Inflammatory macrophage (primary cell): ENCODE measurements around the gene RRBP1.

Experiments used
- DNase-seq, 2 donors: peaks; one replicate each; pipeline ENCODE4 v3.0.0-alpha.2; 2020 to 2022
- total RNA-seq, 18 experiments: gene quantifications; one replicate each; lab custom pipeline; 2026; ENCODE audit warnings: mixed read lengths in 6 of 18, inconsistent platforms in 2 of 18; lab: John Stamatoyannopoulos, UW

The RRBP1 gene, protein sequence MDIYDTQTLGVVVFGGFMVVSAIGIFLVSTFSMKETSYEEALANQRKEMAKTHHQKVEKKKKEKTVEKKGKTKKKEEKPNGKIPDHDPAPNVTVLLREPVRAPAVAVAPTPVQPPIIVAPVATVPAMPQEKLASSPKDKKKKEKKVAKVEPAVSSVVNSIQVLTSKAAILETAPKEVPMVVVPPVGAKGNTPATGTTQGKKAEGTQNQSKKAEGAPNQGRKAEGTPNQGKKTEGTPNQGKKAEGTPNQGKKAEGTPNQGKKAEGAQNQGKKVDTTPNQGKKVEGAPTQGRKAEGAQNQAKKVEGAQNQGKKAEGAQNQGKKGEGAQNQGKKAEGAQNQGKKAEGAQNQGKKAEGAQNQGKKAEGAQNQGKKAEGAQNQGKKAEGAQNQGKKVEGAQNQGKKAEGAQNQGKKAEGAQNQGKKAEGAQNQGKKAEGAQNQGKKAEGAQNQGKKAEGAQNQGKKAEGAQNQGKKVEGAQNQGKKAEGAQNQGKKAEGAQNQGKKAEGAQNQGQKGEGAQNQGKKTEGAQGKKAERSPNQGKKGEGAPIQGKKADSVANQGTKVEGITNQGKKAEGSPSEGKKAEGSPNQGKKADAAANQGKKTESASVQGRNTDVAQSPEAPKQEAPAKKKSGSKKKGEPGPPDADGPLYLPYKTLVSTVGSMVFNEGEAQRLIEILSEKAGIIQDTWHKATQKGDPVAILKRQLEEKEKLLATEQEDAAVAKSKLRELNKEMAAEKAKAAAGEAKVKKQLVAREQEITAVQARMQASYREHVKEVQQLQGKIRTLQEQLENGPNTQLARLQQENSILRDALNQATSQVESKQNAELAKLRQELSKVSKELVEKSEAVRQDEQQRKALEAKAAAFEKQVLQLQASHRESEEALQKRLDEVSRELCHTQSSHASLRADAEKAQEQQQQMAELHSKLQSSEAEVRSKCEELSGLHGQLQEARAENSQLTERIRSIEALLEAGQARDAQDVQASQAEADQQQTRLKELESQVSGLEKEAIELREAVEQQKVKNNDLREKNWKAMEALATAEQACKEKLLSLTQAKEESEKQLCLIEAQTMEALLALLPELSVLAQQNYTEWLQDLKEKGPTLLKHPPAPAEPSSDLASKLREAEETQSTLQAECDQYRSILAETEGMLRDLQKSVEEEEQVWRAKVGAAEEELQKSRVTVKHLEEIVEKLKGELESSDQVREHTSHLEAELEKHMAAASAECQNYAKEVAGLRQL (N-terminal part only)
- total RNA-seq = 141 to 747 (median 328) reads per million in 18 experiments

DNA sequence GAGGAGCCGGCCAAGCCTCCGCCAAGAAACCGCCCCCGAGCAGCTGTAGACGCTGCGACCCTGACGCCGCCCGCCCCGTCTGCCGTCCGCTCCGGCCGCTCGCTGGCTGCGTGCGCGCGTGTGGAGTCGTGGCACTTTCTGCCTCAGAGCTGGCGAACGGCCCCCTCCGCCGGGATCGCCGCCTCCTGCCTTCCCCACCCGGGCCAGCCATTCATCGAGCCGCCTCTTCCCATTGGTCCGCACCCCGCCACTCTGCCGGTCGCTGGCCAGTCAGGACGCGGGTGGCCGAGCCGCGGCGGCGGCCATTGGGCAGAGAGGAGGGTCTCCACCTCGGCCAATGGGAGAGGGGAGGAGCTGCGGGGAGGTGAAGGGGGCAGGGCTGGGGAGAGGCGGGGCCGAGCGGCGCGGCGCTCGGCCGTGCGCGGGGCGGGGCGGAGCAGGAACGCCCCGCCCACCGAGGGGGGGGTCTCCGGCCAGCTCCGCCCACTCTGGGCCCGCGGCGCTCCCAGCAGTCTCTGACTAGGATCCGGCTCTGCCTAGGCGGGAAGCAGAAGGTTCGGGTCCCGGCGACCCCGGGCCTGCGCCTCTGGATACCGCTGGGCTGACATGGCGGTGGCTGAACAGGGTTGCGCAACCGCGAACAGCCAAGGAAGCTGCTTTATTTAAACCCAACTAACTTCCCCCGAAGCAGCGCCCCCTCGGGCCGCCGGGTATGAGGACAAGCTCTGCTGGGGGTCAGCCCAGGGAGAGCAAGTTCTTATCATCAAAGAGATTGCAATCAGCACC is at the start of gene RRBP1:
Gene RRBP1 (minus strand): TSS at position 140 of the 786 bp plus-strand sequence. CDS start 21,735 bp downstream, outside the sequence.
- DNase-seq = peak; percentile 98

DNA sequence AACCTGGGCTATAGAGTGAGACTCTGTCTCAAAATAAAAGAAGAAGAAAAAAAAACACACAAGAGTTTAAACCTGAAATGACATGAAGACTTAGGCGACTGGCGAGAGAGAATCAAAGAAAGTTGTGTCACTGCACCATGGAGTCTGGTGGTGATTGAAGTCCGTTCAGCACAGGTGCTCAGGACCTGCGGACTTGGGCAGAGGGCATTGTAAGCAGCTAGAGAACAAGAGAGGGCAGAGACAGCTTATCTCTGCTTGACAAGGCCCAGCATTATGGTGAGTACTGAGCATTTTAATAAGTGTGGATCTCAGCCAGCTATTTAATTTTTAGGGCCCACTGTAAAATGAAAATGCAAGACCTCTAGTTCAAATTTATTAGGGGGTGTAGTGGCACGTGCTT is 49.2 kb upstream of the RRBP1 start:
- DNase-seq = no peak

DNA sequence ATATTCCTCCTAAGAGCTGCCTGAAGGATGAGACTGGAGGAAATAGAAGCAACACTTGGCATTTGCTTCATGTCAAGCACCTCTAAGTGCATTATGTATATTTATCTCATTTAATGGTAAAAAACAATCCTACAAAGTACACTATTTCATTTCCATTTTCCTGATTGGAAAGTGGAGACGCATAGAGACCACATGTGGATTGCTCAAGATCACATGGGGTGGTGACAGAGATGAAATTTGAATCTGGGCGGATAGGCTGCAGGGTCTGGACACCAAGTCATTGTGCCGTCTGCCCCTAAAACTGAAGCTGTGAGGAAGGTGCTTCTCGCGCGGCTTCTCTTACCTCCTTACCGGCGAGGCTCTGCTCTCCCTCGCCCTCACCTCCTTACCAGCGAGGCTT is 48.0 kb upstream of the RRBP1 start:
- no peak for DNase-seq

DNA sequence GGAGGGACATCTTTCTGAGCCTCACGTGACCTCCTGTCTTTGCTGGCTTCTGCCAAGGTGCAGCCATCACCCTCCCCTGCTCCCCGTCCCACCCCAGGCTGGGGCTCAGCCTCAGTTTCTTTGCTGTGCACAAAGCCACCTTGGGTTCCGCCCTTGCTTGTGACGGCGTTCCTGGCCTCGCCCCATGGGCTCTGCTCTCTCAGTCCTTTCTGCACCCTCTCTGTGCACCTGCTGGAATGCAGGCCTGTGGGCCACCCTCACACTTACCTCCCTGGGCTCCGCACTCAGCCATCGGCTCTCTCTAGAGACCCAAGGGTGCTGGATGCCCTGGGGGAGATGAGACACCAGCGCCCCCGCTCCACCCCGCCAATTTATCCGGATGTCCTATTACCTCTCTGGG is 46.0 kb upstream of the RRBP1 start:
- no peak for DNase-seq

DNA sequence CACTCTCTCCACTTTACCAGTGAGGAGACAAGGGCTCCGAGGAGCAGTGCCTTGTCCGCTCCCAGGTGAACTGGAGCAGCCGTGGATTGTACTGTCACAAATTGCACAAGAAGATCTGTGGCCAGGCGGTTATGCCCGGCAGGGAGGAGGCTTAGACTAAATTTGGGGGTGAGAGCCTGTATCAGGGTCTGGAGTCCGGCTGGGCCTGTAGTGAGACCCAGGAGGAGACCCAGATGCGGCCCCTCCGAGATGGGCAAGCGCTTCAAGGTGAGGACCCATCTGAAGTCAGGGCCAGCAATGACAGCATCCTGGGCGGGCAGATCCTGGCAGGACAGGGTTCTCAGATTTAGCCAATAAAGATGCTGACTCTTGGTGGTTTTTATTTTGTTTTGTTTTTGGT is 45.3 kb upstream of the RRBP1 start:
- no peak for DNase-seq

DNA sequence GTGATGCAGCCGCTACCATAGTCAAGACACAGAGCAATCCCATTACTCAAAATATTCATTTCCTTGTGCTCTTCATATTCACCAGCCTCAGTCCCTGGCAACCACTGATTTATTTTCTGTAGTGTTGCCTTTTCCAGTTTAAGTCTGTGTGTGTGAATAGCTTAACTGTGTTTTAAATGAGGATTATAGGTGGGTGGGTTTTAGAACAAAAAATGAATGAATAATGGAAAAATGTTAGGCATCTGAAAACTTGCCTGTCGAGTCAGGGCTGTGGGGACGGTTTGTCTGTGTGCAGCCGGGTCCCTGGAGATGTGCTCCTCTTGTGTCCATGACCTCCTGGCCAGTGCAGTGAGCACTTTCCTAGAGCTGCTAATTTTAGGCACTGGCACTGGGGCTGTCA is 44.9 kb upstream of the RRBP1 start:
- DNase-seq = no peak

DNA sequence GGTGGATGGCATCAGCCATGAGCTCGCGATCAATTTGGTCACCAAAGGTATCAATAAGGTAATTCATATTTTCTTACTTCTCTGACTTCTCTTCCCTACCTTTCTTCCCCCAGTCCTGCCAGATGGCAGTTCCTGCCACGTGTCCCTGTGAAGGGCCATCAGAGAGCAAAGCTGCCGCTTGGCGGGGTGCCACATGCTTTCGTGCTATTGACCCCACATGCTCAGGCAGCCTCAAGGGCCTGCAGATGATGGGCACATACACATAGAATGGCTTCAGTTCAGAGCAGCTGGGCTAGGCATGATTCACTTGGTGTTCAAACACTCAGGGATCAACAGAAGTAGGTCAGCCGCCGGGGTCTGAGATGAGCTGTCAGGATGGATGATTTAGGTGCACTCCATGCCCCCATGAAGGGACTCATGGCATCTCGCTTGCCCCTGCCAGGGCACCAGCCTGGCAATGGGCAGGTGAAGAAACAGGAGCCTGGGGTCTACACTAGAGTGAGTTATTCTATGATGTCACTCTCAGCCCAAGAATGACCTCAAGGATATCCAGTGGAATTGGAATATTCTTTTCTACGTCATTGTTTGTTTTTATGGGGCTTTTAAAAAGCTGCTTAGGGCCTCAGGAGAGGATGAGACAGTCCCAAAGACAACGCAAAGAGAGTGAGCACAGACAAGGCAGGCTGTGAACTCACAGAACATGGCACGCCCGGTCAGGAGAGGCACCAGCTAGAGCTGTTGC is 43.2 kb upstream of the RRBP1 start:
- no peak for DNase-seq

DNA sequence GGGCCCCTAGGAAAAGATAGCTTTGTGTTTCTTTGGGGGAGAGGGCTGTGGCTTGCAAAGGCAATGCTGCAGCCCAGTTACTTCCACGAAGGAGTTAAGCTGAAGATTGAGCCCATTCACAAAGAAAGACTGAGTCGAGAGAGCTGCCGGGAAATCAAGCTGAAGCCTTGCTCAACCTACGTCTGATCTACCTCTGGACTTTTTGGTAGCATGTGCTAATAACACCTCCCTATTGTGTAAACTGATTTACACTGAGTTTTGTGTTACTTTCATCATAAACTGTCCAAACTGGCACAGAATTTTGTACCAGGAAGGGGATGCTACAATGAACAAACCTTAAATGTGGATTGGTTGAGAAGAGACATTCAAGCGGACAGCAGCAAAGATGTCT is 41.3 kb upstream of the RRBP1 start:
- DNase-seq = no peak

DNA sequence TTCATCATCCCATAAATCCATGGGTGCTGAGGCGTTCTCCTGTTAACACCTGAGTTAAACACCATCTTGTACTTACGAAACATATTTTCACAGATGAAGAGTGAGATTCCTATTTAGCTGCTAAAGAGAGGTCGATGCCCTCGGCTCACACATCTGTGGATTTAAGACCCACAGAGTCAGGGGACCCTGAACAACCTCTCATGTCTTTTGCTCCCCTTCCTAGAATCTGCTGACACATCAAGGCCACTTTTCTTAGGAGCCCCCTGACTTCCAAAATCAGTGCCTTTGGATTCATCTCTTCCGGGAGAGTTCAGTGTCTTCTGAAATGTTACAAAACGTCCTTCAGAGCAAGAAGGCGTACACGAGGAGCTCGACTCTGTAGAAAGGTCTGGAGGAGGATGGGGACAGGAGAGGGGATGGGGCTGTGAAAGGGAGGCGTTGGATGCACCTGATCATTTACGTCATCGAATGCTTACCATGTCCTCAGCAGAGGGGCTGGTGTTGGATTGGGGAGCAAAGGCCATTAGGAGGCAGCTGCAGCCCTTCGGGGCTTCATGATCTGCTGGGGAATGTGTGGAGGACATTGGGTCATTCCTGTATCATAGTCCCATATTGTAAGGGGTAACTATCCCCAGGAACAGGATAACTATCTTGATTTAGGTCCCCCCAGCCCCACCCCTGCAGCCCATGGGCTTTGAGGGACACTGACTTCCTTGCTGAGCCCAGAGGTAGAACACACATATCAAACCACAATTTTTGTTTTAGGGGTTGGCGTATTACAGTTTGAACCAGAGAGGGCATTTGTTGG is 40.7 kb upstream of the RRBP1 start:
- DNase-seq = no peak

DNA sequence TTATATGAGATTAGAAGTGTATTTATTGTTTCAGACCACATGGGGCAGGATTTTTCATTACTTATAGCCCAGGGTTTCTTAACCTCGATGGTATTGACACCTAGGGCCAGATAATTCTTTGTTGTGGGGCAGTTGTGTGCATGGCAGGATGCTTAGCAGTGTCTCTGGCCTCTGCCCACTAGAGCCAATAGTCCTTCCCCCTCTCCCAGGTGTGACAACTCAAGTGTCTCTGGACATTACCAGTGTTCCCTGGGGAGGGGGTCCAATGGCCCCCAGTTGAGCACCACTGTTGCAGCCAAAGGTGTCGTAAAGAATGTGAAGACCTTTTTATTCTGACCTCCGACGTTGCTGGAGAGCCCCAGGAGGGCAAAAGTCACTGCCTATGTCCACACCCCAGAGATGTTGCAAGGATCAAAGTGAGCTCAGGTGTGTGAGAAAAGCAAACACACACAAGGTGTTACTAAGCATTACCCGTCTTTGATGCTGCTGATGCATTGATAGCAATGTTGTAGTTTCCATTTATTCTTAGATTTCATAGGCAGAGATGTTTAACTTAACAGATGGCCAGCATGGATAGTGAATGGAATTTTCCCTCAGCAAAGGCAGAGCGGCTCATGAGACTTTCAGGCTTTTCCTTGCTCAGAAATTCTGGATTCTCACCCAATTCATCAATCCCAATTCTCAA is 39.9 kb upstream of the RRBP1 start:
- no peak for DNase-seq

DNA sequence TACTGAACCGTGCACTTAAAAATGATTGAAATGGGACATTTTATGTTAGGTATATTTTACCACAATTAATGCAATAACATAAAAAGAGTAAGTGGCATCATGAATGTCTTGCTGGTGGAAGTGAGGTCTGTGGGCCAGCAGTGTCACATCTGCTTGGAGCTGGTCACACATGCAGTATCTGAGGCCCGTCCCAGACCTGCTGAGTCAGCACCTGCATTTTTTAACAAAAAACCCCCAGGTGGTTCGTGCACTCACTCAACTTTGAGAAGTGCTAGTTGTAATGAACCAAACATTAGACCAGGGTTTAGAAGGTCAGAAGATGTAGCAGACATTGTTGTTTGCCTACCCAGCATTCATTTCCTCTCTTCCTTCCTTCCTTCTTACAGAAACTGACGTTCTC is 38.7 kb upstream of the RRBP1 start:
- DNase-seq = no peak

DNA sequence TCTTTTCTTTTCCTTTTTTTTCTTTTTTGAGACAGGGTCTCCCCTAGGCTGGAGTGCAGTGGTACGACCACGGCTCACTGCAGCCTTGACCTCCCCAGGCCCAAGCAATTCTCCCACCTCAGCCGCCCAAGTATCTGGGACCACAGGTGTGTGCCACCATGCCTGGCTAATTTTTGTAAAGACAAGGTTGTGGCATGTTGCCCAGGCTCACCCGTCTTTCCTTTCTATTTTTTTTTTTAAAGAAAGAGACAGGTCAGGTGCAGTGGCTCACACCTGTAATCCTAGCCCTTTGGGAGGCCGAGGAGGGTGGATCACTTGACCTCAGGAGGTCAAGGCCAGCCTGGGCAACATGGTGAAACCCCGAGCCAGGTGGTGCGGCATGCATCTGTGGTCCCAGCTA is 34.3 kb upstream of the RRBP1 start:
- no peak for DNase-seq

DNA sequence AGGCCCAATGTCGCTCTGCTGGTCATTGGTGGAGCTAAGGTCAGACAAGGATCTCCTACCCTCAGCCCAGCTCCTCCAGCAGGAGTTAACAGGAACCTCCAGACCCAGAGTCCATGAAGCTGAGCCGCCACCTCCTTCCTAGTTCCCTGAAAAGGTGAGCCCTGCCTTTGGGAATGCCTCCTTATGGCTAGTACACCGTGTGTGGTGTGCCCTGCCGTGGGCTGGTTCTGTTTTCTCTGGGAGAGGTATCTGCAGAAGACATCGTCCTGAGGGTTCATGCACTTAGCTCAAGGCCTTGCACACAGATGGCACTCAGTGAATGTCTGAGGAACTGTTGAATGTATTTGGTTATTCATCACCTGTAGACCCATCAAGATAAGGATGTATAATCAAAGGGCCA is 33.0 kb upstream of the RRBP1 start:
- no peak for DNase-seq

DNA sequence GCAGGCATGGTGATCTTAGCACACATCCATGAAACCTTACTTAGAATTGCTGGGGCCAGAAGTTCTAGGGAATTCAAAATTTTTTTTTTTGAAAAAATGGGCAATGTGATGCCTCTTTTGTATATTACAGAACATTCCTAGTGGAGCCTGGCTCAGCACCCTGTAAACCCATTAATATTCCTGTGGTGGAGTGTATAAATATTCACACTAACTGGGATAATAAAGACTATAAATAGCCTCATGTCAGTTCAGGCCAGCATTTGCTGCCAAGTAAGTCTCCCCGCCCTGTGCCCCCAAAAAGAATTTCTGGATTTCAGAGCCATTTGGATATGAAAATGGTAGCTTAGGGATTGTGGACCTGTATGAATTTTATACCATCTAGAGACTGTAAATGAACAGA is 32.6 kb upstream of the RRBP1 start:
- no peak for DNase-seq

DNA sequence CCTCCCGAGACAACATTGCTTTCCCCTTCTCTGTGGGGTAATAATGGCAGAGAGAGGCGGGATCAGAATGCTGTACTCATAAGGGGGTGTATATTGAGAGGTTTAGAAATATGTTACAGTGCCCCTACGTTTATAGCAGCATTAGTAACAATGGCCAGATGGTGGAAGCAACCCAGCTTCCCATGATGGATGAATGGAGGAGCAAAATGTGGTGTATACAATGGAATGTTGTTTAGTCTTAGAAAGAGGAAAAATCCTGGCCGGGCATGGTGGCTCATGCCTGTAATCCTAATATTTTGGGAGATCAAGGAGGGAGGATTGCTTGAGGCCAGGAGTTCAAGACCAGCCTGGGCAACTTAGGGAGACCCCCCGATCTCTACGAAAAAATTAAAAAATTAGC is 30.7 kb upstream of the RRBP1 start:
- DNase-seq = no peak

DNA sequence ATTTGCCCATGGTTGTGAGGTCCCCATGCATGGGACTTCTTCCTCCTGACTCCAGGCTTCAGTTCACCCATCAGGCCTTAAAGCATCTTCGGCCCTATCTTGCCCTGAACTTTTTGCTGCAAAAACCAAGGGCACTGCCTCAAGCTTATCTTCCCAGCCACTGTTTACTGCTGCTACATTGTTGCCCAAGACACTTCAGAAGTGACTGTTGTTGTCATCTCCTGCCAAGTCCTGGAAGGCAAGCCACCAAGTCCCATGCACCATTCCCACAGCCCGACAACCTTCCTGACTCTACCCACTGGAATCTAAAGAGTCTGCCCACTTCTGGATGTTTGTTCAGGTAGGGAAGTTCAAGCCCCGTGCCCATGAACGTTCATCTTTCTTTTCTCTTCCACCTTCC is 30.2 kb upstream of the RRBP1 start:
- no peak for DNase-seq

DNA sequence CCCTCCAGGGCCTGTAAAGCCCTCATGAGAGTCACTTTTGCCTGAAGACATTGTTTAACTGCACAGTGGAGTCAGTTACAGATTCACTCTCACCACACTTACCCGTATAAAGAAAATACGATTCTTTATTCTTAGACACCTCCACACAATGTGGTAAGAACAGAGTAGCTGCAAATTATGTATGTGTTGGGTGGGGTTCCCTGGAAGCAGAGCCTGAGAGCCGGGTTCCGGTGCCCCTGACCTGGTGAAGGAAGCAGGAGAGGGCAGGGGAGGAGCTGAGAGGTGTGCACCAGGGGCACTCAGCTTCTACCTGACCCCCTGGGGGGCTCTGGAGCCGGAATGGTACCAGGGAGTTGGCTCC is 29.2 kb upstream of the RRBP1 start:
- no peak for DNase-seq

DNA sequence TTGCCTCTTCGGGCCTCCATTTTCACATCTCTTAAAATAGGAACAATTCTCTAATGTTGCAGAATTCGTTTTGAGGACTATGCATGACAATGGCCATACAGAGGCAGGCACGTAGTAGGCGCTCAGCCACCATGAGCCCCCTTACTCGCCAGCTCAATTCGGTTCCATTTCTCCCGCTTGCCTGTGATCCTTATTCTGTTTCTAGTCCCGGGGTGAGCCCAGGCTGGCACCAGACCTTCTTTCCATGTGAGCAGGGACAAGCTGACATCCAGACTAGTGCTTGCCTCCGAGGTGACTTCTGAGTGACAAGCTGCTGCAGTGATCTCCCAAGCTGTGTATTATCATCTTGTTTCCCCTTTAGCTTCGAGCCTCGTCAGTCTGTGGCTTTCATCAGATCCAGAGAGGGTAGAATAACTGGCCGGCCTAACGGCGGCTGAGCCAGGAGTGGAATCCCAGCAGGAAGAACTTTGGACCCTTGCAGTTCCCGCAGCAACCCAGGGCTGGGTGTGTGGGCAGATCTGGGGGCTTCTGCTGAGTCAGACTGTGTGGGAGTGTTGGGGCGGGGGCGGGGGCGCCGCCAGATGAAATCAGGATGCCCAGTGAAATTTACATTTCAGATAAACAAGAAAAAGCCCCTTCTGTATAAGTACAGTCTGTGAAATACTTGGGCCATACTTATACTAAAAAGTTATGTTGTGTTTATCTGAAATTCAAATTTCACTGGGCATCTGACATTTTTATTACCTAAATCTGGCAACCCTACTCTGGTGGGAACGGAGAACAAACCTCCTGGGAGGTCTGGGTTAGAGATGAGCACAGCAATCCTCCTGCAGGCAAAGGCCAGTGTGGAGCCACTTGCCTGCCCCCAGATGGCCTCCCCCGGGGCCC is 28.6 kb upstream of the RRBP1 start:
- DNase-seq = no peak
